Prostate gland (tissue), 2 donors: Measurements from ENCODE around the gene NLRC5.

Source experiments
- CTCF ChIP-seq, 4 experiments: fragments of 200-600 bp in 2 of 4; fragments of 450-650 bp in 2 of 4; sonication (generic) in 2 of 4; IDR thresholded peaks; 1 replicate in 3 of 4; 2 replicates in 1 of 4; pipeline ENCODE4 v1.5.1; 2016 to 2019; ENCODE audit warnings: antibody characterized with exemption in 4 of 4, mild to moderate bottlenecking in 2 of 4, moderate library complexity in 2 of 4
- POLR2A ChIP-seq: fragments of 450-650 bp; IDR thresholded peaks from one replicate; pipeline ENCODE4 v1.6.1; 2016; ENCODE audit warnings: antibody characterized with exemption, mild to moderate bottlenecking
- POLR2AphosphoS5 ChIP-seq: sonication (generic); formaldehyde crosslinking; IDR thresholded peaks from one replicate; pipeline ENCODE4 v1.6.1; 2017; ENCODE audit warnings: antibody characterized with exemption

- TF ChIP-seq CTCF (IDR thresholded peaks at IDR 0.05) = no peak
- TF ChIP-seq POLR2A = no peak
- no peak for TF ChIP-seq POLR2AphosphoS5
Observed at GRCh38 chr16:57111420-57111819, 122.1 kb downstream of the NLRC5 start.
